ENCODE data around the gene SYTL1.

SYTL1 gene

GRCh38 chr1:27360159-27361043 is 18.6 kb downstream of the SYTL1 start:
- Histone ChIP-seq H3K27me3 (ENCODE audit: control insufficient read depth, insufficient read depth, low read length) (no peaks in the 10 kb centered on the region), H3K9me3 (ENCODE audit: control insufficient read depth, low read length) (no peaks in the 10 kb centered on the region), H3K27ac (no peak overlapping the region), H2AFZ (no peak overlapping the region), H3K4me2 (ENCODE audit: low read length) (no peak overlapping the region), H3K79me2 (no peaks in the 10 kb centered on the region), H3K36me3 (ENCODE audit: control insufficient read depth, insufficient read depth, low read length) (no peaks in the 10 kb centered on the region), H3K4me3 (ENCODE audit: low read depth, low read length) (no peak overlapping the region), H3K9ac (no peak overlapping the region), H3K4me1 (peaks cover 3% of the 10 kb centered on the region)
- no peak for TF ChIP-seq CTCF (IDR thresholded peaks at IDR 0.05)

DNA sequence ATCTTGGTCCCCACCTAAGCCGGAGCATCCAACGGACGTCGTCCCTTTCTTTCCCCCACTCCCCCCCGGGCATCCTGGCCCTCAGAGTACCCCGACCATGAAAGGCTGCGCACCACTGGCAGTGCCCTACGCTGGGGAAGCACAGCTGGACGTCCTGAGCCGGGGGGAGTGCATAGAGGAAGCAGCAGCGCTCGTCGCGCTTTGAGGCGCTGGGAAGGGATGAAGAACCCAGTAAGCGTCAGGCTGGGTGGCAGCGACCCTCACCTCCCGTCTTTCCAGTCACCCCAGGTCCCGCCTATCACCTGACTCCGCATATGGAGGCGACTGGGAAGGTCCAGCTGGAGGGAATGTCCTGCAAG is 19.2 kb downstream of the SYTL1 start:
- H3K4me3 ChIP-seq (ENCODE audit: low read depth, low read length): no peak overlapping the region
- H3K36me3 ChIP-seq (ENCODE audit: control insufficient read depth, insufficient read depth, low read length): no peaks in the 10 kb centered on the region
- no peak for TF ChIP-seq CTCF (IDR thresholded peaks at IDR 0.05)
- H3K4me1 ChIP-seq: peaks cover 3% of the 10 kb centered on the region
- H3K27ac ChIP-seq: no peak overlapping the region
- H3K4me2 ChIP-seq (ENCODE audit: low read length): no peak overlapping the region
- no peak overlapping the region for H3K9ac ChIP-seq
- H3K27me3 ChIP-seq (ENCODE audit: control insufficient read depth, insufficient read depth, low read length): no peaks in the 10 kb centered on the region
- no peaks in the 10 kb centered on the region for H3K9me3 ChIP-seq (ENCODE audit: control insufficient read depth, low read length)
- H2AFZ ChIP-seq: no peak overlapping the region
- H3K79me2 ChIP-seq: no peaks in the 10 kb centered on the region

GRCh38 chr1:27361553-27361952 is 19.7 kb downstream of the SYTL1 start:
- Histone ChIP-seq H3K36me3 (ENCODE audit: control insufficient read depth, insufficient read depth, low read length) (no peaks in the 10 kb centered on the region), H3K4me1 (peaks cover 3% of the 10 kb centered on the region), H3K27ac (no peak overlapping the region)

DNA sequence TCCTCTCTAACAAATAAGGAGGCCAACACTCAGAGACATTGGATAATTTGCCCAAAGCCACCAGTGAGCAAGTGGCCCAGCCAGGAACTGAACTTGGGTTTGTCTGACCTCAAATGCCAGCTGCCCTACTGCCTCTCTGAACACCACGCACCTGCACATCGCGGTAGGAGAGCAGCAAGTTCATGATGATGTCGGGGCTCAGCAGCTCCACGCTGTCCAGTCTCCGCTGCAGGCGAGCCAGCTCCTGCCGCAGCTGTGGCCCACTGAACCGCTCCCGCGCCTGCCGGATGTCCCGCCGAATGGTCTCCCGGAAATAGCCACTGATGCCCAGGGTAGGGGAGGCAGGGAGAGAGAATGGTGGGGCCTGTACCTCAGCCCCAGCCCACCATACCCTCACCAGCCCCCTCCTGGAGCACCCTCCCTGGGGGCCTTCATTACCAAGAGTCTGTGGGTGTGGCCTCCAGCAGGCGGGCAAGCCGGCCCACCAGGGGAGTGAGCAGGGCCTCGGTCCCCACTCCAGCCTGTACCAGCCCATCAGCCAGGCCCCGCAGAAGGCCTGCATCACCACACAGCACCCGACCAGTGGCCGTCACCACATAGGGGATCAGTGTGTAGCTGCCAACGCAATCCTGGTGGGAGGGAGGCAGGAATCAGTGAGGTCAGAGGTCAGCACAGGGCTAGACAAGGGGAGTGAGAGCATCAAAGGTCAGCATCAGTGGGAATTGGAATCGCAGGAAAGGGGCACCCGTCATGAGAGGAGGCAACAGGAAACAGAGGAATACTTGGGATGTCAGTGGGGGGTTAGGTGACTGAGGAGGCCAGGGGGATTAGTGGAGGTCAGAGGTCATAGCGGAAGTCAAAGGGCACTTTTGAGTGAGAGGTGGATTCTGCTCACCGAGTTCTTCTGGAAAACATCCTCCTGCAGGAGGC is 22.2 kb downstream of the SYTL1 start:
- Histone ChIP-seq H3K79me2 (no peaks in the 10 kb centered on the region), H3K36me3 (ENCODE audit: control insufficient read depth, insufficient read depth, low read length) (no peaks in the 10 kb centered on the region), H3K4me3 (ENCODE audit: low read depth, low read length) (no peak overlapping the region), H3K4me1 (peaks cover 3% of the 10 kb centered on the region), H3K9ac (no peak overlapping the region), H2AFZ (no peak overlapping the region), H3K4me2 (ENCODE audit: low read length) (no peak overlapping the region), H3K27ac (no peak overlapping the region), H3K27me3 (ENCODE audit: control insufficient read depth, insufficient read depth, low read length) (no peaks in the 10 kb centered on the region), H3K9me3 (ENCODE audit: control insufficient read depth, low read length) (no peaks in the 10 kb centered on the region)
- TF ChIP-seq CTCF (IDR thresholded peaks at IDR 0.05): no peak

More at GRCh38 chr1:27361553-27361952, 19.7 kb downstream of the SYTL1 start:
- Histone ChIP-seq H3K4me2 (ENCODE audit: low read length) (no peak overlapping the region), H2AFZ (no peak overlapping the region), H3K4me3 (ENCODE audit: low read depth, low read length) (no peak overlapping the region), H3K79me2 (no peaks in the 10 kb centered on the region), H3K9ac (no peak overlapping the region), H3K9me3 (ENCODE audit: control insufficient read depth, low read length) (no peaks in the 10 kb centered on the region), H3K27me3 (ENCODE audit: control insufficient read depth, insufficient read depth, low read length) (no peaks in the 10 kb centered on the region)
- TF ChIP-seq CTCF (IDR thresholded peaks at IDR 0.05): no peak
